ENCODE measurements around the gene LEPROT.
"Not testable (repeated sequence)": the region's sequence is repeated elsewhere in the genome, so short reads cannot be mapped to it uniquely, and the experiment has no call there.

The LEPROT gene

GRCh38 chr1:65440915-65441314 lies 20.4 kb downstream of the LEPROT start:
- no peak for DNase-seq

- no peak for DNase-seq
Observed at GRCh38 chr1:65441464-65441863, 21.0 kb downstream of the LEPROT start.

- no peak for DNase-seq
Observed at GRCh38 chr1:65442442-65442841, 22.0 kb downstream of the LEPROT start.

GRCh38 chr1:65443647-65444046 lies 23.2 kb downstream of the LEPROT start:
- no peak for DNase-seq

GRCh38 chr1:65444128-65444640 lies 23.7 kb downstream of the LEPROT start:
- DNase-seq, result no peak

- DNase-seq, result no peak
Observed at GRCh38 chr1:65445837-65446236, 25.4 kb downstream of the LEPROT start.

- no peak for DNase-seq
Observed at GRCh38 chr1:65449214-65449823, 28.9 kb downstream of the LEPROT start.

- not testable (repeated sequence) for DNase-seq
Observed at GRCh38 chr1:65455678-65456077, 35.2 kb downstream of the LEPROT start.

- no peak for DNase-seq
Observed at GRCh38 chr1:65456481-65456880, 36.0 kb downstream of the LEPROT start.

GRCh38 chr1:65457868-65458267 lies 37.4 kb downstream of the LEPROT start:
- no peak for DNase-seq

- no peak for DNase-seq
Observed at GRCh38 chr1:65458730-65459396, 38.4 kb downstream of the LEPROT start.

- DNase-seq, result peak; percentile 16
Observed at GRCh38 chr1:65459397-65459768, 38.9 kb downstream of the LEPROT start.

GRCh38 chr1:65465837-65466236 lies 45.4 kb downstream of the LEPROT start:
- DNase-seq, result not testable (repeated sequence)

- DNase-seq, result no peak
Observed at GRCh38 chr1:65467536-65467935, 47.1 kb downstream of the LEPROT start.

GRCh38 chr1:65469126-65469888 lies 48.8 kb downstream of the LEPROT start:
- DNase-seq, result no peak

GRCh38 chr1:65469889-65470340 lies 49.4 kb downstream of the LEPROT start:
- DNase-seq, result no peak

GRCh38 chr1:65470766-65471165 lies 50.3 kb downstream of the LEPROT start:
- DNase-seq, result no peak

GRCh38 chr1:65471213-65471833 lies 50.9 kb downstream of the LEPROT start:
- no peak for DNase-seq

- no peak for DNase-seq
Observed at GRCh38 chr1:65471861-65472332, 51.4 kb downstream of the LEPROT start.

GRCh38 chr1:65476327-65476726 lies 55.9 kb downstream of the LEPROT start:
- DNase-seq, result no peak

GRCh38 chr1:65477414-65478378 lies 57.2 kb downstream of the LEPROT start:
- DNase-seq, result no peak

All from GDM1 (cell line).